HL-60/S4 treated with retinoic acid at 250 ng/mL for 4 days and 3 days (cell line): ENCODE data around the gene MARS1.
"Not testable (repeated sequence)": the region's sequence is repeated elsewhere in the genome, so short reads cannot be mapped to it uniquely, and the experiment has no call there.

Source experiments
- in situ Hi-C: fragments of 300-500 bp; cut with MboI; formaldehyde crosslinking; loops from 2 replicates; pipeline ENCODE4 v1.7.0; 2022; ENCODE audit warnings: low sequenced_read_pairs

The MARS1 gene

DNA sequence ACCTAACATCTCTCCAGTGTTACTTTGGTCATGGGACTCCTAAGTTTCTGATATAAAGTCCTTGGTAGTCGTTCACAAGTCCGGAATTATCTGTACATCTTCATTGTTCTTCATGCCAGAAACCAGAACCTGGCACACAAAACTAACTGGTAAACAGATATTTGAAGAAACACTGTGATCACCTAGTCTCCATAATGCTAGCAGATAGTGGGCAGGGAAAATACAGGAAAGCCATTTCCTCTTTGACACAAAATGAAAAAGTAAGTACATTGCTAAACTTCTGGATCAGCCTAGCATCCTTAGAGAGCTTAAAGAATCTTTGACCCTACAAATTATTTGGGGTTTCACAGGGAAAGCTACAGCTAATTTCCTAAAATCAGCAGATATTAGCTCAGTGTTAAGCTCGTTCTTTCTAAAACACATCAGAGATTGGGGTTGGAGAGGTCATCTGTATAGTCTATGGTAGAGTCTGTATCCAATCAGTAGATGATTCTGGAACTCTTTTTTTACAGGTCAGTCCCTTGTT lies 27.6 kb downstream of the MARS1 start:
- in situ Hi-C loops = no loop called here

DNA sequence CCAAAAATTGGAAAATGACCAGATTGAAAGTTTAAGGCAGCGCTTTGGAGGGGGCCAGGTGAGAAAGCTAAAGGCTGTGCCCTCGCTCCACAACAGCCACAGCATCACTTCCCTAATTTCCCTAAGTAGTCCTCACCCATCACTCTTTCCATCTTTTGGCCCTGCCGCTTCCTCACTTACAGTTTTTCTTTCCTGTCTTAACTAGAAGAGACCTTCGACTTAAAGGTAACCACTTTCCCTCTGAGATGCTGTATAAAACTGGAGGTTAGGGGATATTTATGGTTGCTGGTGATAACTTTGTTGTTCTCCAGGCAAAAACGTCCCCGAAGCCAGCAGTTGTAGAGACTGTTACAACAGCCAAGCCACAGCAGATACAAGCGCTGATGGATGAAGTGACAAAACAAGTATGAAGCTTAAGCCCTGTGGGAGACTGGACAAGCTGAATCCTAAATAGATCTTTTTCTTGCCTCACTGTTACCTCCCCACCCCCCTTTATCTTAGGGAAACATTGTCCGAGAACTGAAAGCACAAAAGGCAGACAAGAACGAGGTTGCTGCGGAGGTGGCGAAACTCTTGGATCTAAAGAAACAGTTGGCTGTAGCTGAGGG lies 28.2 kb downstream of the MARS1 start:
- in situ Hi-C loops = no loop called here

DNA sequence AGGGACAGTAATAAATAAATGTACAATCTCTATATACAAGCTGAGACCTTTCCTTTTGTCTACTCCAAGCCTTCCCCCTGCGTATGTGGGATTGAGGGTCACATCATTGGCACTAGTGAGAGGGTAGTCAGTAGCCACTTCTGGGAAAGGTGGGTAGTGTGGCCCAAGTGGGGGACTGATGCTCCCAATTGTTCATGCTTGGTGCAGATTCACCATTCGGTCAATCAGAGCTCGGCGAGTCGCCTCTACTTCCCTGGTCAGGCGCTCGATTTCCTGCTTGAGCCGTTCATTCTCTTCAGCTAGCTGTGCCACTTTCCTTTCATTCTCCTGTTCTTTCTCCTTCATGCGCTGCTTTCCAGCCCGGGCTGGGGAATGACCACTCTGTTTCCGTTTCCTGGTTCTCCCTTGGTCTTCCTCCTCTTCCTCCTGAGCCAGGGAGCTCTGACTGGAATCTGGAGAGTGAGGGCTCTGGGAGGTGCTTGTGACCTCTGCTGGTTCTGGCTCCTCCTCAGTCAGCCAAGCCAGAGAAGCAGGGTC lies 28.8 kb downstream of the MARS1 start:
- in situ Hi-C loops = no loop called here

- in situ Hi-C loops = no loop called here
These were observed 29.3 kb downstream of the MARS1 start for GRCh38 chr12:57517187-57517586.

- in situ Hi-C loops = not testable (repeated sequence)
These were observed 29.9 kb downstream of the MARS1 start for GRCh38 chr12:57517718-57518117.

DNA sequence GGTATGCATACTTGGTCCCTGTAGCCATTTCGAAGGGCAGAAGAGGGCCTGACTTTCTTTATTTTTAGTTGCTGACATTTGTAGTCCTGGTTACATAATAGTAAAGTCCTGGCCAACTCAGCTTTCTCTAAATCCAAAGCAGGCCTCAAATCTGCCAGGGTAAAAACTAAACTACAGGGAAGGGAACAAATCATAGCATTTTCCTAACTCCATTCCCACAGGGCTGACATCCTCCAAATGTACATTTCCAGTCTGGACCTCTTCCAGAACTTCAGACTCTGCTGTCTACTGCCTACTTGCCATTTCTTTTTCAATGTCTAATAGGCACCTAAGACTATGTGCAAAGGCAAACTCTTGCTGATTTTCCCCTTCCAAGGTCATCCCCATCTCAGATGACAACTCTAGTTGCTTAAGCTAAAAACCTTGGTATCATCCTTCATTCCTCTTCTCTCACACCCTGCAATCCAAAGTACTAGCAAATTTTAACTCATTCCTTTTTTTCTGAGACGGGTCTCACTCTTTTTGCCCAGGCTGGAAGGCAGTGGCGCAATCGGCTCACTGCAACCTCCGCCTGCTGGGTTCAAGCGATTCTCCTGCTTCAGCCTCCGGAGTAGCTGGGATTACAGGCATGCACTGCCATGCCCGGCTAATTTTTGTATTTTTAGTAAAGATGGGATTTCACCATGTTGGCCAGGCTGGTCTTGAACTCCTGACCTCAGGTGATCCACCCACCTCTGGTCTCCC lies 30.5 kb downstream of the MARS1 start:
- in situ Hi-C loops = no loop called here

DNA sequence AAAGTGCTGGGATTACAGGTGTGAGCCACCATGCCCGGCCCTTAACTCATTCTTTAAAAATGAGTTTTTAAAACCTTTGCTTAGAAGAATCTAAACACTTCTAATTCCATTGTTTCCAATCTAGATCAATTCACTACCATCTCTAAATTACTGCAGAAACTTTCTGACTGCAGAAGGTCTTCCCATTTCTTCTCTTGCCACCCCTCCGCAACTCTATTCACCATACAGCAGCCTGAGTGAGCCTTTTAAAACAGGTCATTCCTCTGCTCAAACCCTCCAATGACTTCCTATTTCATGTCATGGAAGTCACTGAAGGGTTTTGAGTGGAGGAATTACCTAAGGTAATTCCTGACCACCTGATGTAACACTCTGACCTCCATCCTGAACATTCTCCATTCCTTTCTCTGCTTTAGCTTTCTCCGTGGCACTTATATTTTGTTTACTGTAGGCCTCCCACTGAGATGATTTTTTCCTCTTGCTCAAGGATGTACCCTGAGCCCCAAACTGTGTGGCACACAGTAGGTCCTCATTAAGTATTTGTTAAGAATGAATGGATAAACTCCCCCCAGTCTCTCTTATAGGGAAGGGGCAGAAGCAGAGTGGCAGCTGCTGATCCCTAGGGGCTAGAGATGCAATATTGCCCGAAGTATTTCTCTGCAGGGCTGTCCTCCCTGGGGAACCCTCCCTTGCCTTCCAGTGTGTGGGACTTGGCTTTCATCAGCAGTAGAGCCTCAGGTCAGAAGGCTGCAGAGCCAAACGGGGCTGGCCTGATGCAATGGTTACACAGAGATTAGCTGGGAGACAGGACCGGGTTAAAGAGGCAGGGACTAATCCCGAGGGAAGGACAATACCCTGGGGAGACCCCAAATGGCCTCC lies 31.3 kb downstream of the MARS1 start:
- in situ Hi-C loops = no loop called here

DNA sequence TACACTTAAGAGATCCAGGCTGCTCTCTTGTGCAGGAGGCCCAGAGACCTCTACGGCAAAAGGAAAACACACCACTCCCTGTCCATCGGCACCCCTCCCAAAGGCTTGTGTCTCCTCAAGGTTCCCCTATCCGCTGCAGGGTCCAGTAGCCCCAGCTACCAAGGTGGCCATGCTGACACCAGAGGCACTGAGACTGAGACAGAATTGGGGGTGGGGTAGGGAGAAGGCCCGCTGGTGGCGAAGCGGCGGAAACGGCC lies 31.9 kb downstream of the MARS1 start:
- in situ Hi-C loops = no loop called here

DNA sequence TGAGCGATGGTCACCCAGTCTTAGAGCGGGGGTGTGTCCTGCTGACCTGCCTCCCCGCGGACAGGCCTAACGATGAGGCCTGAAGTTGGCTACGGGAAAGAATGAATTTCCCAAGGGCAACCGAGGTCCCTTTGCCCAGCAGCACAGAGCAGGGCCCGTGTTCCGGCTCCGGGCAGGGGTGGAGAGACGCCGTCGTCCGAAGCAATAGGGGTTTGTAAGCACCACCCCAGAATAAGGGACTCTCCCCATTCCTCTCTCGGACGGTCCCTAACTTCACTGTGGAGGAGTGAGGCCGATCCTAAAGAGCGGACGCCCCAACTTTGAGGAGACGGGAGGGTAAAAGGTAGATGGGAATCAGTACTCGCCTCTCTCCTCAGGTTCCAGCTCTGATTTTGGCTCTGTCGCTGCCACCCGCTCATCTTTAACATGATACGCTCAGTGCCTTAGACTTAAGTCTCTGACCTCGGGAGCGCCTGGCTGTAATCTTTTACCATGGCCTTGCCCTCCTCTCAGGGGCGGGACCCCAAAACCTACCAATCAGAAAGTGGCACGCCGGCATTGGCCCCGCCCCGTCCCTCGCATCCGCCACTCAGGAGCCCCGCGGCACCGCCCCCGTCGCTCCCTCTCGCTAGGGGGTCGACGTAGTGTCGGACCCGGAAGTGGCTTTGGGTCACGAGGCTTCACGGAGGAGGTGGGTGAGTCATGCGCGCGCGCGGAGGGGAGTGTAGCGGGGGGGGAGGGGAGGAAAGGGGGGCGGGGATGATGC lies 32.4 kb downstream of the MARS1 start, which contains the start of gene DDIT3:
Gene DDIT3 (minus strand): TSS at position 462 of the 766 bp plus-strand sequence. CDS start 3,108 bp downstream, outside the sequence.
- in situ Hi-C loops = no loop called here

DNA sequence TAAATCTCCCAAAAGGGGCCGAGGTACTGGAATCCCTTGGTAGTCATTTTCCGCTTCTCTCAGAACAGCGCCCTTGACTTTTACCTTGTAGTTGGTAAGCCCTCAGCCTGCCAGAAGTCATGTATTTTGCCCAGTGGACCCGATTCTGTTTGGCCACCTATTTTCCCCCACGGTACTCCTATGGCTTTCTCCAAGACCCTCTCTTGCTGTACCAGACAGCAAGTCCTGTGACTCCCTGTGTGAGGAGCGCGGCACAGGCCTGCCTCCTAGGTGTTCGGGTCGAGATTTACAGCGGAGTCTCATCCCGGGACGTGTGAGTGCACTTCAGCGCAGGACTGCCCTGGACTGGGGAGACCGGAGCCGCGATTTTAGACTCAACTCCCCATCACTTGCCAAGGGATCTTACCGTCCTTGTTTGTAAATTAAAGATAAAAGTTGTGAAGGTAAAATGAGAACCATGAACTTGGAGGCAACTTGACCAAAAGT lies 33.7 kb downstream of the MARS1 start:
- in situ Hi-C loops = no loop called here

GRCh38 chr12:57522011-57522886 lies 34.4 kb downstream of the MARS1 start, which contains the start of gene MBD6:
MBD6 (plus strand) TSS chr12:57522824; CDS start chr12:57524304, 1,480 bp downstream.
- in situ Hi-C loops = no loop called here

GRCh38 chr12:57522887-57523705 lies 35.2 kb downstream of the MARS1 start:
- in situ Hi-C loops = no loop called here

DNA sequence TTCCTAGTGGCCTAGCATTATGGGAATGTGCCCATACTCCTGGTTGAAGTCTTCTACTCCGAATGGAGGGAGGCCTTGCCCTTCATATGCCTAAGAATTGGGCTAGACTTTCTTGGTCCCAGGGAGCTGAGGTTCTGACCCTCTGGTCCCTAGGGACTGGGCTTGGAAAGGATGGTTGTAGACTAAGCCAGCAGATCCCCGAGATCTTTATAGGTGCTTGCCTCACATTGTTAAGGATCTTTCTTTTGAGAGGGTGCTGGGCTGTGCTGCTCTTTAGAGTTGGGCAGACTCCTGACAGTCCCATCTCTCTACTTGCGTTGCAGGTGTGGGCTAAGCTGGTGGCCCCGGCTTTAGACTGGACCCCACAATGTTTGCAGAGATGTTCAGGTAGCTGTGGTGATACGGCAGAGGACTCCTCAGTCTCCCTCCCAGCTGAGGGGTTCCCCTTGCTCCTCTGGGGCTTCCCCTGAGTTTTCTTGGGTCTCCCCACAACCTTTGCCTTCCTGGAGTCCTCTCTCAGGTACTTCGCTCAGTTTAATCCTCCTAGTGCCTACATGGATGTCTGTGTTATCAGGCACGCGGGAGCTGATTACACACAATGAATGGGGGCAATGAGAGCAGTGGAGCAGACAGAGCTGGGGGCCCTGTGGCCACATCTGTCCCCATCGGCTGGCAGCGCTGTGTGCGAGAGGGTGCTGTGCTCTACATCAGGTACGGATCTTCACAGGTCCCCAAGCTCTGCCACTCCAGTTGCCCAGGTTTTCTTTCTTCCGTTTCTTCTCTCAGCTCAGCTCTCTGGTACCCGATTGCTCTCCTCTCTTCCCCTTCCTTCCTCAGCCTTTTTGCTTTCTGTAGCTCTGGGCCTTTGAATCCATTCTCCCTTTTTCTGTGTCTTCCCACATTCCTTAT lies 36.1 kb downstream of the MARS1 start:
- in situ Hi-C loops = no loop called here

- in situ Hi-C loops = no loop called here
These were observed 37.1 kb downstream of the MARS1 start for GRCh38 chr12:57524814-57525614.

DNA sequence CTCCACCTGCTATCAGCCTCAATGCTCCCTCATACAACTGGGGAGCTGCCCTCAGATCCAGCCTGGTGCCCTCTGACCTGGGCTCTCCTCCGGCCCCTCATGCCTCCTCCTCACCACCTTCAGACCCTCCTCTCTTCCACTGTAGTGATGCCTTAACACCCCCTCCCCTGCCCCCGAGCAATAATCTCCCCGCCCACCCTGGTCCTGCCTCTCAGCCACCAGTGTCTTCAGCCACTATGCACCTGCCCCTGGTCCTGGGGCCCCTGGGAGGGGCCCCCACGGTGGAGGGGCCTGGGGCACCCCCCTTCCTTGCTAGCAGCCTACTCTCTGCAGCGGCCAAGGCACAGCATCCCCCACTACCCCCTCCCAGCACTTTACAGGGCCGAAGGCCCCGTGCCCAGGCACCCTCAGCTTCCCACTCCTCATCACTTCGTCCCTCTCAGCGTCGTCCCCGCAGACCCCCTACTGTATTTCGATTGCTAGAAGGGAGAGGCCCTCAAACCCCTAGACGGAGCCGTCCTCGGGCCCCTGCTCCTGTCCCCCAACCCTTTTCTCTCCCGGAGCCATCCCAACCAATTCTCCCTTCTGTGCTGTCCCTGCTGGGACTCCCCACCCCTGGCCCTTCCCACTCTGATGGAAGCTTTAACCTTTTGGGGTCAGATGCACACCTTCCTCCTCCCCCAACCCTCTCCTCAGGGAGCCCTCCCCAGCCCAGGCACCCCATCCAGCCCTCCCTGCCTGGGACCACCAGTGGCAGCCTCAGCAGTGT lies 37.9 kb downstream of the MARS1 start:
- in situ Hi-C loops = no loop called here
